ENCODE measurements around the gene PITPNM2.

DNA sequence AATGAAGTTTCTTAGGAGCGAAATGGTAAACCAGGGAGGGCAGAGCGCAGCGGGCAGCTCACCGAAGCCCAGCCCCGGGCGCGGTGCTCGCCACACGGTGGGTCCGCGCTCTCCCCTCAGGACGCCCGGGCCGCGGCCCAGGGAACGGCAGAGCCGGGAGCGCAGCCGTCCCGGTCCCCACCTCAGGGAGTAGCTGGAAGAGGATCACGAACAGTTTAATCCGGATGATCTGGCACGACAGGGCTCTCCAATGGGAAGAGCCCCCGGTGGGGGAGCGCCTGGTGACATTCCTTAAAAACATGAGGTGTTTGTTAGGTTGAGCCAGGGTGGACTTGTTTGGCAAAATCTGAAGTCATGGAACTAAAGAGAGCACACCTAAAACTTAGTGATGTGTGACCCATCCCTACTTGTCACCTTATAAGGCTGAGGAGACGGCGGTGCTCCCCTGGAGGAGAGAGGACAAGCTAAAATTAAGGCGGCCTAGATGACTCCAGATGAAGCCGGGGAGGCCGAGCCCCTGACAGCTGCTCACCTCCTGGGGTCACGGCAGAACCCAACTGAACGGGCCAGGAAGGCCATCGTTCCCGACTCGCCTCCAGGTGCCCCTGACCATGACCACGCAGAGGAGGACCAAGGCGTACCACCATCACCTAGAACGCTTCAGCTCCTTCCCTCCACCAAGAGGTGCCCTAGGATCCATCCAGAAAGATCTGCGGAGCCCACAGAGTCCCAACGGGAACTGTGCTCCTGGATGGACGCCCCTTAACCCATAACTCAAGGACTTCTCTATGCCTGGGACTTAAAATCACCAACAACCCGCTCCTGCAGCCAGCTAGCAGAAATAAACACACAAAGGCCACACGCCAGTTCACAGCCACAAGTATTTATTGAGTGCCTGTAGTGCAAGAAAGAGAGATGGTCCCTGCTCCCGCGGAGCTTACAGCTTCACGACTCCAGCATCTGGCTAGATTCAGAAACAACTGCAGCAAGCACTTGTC is 866 bp upstream of the PITPNM2 start:
- no peak for TF ChIP-seq EZH2 (IDR thresholded peaks at IDR 0.05)
- peak; percentile 27; the same call in 1 of the 2 replicates for TF ChIP-seq POLR2AphosphoS5 (IDR thresholded peaks at IDR 0.05; ENCODE audit: borderline replicate concordance, low read depth, low read length)
- no peak for TF ChIP-seq FOXP2 (optimal IDR thresholded peaks at IDR 0.05; ENCODE audit: control extremely low read depth, extremely low read length, insufficient read depth)

Data from SK-N-MC (cell line).